ENCODE results near the gene SAA4. TPM values are rescaled to one million over a fixed set of nuclear protein-coding genes. Genes with fewer than 3 reads are reported as not detected.

Gene SAA4, protein sequence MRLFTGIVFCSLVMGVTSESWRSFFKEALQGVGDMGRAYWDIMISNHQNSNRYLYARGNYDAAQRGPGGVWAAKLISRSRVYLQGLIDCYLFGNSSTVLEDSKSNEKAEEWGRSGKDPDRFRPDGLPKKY
- 1,000 to 10,000 TPM in 3 of 6 experiments, 100 to 1,000 TPM in 3; 798 to 1,388 (median 1,016) TPM for total RNA-seq
- long read RNA-seq, transcript SAA4-201 (4 exons, 727 nt) = major isoform, 851 of 868 reads
- long read RNA-seq, partial matches to known transcripts = 1 of 868 reads
- long read RNA-seq, other reads (novel, unspliced or antisense) = 16 of 868 reads

DNA sequence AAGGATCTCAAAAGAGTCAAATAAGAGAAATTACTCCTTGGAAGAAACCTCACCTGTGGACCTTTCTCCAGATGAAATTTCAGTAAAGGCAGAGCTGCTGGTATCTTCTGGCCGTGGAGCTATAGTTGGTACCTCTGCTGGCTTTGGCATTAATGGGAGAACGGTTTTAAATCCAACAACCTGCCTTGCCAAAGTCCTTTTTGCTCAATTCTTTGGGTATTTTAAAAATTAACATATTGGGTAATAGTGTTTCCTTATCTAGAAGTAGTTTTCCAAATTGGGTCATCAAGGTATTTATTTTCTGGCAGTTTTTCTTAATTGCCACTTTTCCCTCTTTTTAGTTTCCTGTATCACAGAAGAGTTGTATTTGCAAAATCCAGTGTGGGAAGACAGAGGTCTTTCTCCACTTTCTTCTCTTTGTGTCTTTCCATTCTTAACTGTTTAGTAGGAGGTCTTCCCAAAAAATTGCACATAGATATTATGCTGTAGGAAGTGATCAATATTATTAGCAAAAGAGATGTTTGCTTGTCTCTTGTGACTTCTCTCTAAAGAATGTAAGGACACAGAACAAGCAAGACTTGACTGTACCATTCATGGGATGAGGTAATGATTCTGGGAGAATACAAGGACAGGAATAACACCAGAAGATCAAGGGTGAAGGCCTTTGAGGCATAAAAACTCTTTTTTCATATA is at the start of gene SAA4:
TSS of gene SAA4 (minus strand) at position 139 of the 693 bp plus-strand sequence. CDS start 876 bp downstream, outside the sequence.
- intact Hi-C loops (cut with DNase I) = no loop called here
- ATAC-seq = peak; percentile 41 to 74 (median 66)
- H3K27me3 ChIP-seq = no peaks in the 10 kb centered on the region
- peaks cover 0 to 65% (median 15%) of the 10 kb centered on the region in 4 donors for H3K4me1 ChIP-seq
- DNase-seq = no peak
- H3K27ac ChIP-seq = peak within 1 kb of the TSS; percentile 17 to 75 (median 75)
- WGBS (ENCODE audit: insufficient coverage, low coverage, low lambda C conversion rate, missing lambda C conversion rate) = 19% methylated on average over 2 of the region's 2 CpGs
- peak within 1 kb of the TSS; percentile 22 to 74 (median 63) for H3K4me3 ChIP-seq
- TF ChIP-seq, protein P1, sequence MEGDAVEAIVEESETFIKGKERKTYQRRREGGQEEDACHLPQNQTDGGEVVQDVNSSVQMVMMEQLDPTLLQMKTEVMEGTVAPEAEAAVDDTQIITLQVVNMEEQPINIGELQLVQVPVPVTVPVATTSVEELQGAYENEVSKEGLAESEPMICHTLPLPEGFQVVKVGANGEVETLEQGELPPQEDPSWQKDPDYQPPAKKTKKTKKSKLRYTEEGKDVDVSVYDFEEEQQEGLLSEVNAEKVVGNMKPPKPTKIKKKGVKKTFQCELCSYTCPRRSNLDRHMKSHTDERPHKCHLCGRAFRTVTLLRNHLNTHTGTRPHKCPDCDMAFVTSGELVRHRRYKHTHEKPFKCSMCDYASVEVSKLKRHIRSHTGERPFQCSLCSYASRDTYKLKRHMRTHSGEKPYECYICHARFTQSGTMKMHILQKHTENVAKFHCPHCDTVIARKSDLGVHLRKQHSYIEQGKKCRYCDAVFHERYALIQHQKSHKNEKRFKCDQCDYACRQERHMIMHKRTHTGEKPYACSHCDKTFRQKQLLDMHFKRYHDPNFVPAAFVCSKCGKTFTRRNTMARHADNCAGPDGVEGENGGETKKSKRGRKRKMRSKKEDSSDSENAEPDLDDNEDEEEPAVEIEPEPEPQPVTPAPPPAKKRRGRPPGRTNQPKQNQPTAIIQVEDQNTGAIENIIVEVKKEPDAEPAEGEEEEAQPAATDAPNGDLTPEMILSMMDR (IDR thresholded peaks at IDR 0.05) = no peak
- TF ChIP-seq POLR2A (IDR thresholded peaks at IDR 0.05) = peak; percentile 92
- H3K36me3 ChIP-seq = no peaks in the 10 kb centered on the region
- H3K9me3 ChIP-seq = no peaks in the 10 kb centered on the region

DNA sequence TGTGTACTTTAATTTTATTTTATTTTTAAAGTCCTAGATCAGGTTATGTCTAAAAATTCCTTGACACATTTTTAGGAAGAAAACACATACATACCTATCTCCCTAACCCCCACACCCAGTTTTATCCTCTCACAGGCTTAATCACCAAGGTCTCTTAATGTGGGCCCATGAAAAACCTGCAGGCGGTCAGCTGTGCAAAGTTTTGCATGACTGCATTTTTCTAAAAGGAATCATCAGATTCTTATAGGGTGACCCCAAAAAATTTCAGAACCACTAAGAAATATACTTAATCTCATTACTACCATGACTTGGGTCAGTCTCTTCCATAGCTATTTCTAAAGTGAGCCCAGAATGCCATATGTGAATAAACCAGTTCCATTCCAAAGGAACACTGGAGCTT is 49.2 kb upstream of the SAA4 start:
- WGBS (ENCODE audit: insufficient coverage, low coverage, low lambda C conversion rate, missing lambda C conversion rate) = 100% methylated on average over 1 of the region's 1 CpG
- peaks cover 0 to 74% (median 51%) of the 10 kb centered on the region in 4 donors for H3K36me3 ChIP-seq

DNA sequence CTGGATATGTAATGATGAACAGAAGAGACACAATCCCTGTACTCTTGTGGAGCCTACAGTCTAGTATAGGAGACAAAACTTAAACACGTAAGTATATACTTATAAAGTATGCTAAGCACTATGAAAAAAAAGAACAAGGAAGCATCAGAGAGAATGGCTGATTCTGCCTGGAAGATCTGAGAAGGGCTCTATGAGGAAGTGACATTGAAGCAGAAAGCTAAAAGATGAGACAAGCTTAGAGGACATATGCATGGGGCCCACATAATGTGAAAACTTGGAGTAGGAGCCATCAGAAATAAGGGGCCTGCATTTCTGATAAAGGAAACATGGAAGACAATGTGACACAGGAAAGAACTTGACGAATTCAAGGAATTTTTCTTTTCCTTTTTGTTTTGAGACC is 46.0 kb upstream of the SAA4 start:
- no peak for DNase-seq
- no peak overlapping the region for H3K4me3 ChIP-seq
- no peak overlapping the region for H3K27ac ChIP-seq
- WGBS (ENCODE audit: insufficient coverage, low coverage, low lambda C conversion rate, missing lambda C conversion rate) = 100% methylated on average over 1 of the region's 2 CpGs
- TF ChIP-seq POLR2A (IDR thresholded peaks at IDR 0.05) = no peak
- TF ChIP-seq, protein P1 (IDR thresholded peaks at IDR 0.05) = no peak
- no peaks in the 10 kb centered on the region for H3K4me1 ChIP-seq
- intact Hi-C loops (cut with DNase I) = no loop called here
- ATAC-seq = peak in 1 of 4 donors; percentile 40
- H3K36me3 ChIP-seq = peaks cover 0 to 73% (median 55%) of the 10 kb centered on the region in 4 donors
- no peaks in the 10 kb centered on the region for H3K27me3 ChIP-seq
- H3K9me3 ChIP-seq = no peaks in the 10 kb centered on the region

More for the DNA sequence above, 49.2 kb upstream of the SAA4 start:
- no peaks in the 10 kb centered on the region for H3K4me1 ChIP-seq
- no peak overlapping the region for H3K27ac ChIP-seq
- intact Hi-C loops (cut with DNase I) = no loop called here
- no peaks in the 10 kb centered on the region for H3K9me3 ChIP-seq
- TF ChIP-seq POLR2A (IDR thresholded peaks at IDR 0.05) = no peak
- TF ChIP-seq, protein P1 (IDR thresholded peaks at IDR 0.05) = no peak
- ATAC-seq (no peak), DNase-seq (no peak)
- H3K4me3 ChIP-seq = no peak overlapping the region
- H3K27me3 ChIP-seq = no peaks in the 10 kb centered on the region

DNA sequence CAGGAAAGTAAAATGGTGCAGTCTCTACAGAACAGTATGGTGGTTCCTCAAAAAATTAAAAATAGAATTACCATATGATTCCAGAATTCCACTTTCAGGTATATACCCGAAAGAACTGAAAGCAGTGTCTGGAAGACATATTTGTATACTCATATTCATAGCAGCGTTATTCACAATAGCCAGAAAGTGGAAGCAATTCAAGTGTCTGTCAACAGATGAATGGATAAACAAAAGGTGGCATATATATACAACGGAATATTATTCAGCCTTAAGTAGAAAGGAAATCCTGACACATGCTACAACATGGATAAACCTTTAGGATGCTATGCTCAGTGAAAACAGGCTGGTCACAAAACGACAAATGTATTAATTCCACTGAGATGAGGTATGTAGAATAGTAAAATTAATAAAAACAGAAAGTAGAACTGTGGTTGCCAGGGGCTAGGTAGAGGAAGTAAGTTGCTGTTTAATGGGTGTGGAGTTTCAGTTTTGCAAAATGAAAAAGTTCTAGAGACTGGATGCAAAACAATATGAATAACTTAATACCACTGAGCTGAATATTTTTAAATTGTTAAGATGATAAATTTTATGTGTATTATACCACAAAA is 43.9 kb upstream of the SAA4 start:
- Histone ChIP-seq H3K9me3 (no peaks in the 10 kb centered on the region), H3K27ac (no peak overlapping the region), H3K36me3 (peaks cover 0 to 53% (median 38%) of the 10 kb centered on the region in 4 donors), H3K4me1 (no peaks in the 10 kb centered on the region), H3K4me3 (no peak overlapping the region), H3K27me3 (no peaks in the 10 kb centered on the region)
- intact Hi-C loops (cut with DNase I) = no loop called here
- WGBS (ENCODE audit: insufficient coverage, low coverage, low lambda C conversion rate, missing lambda C conversion rate) = 88% methylated on average over 4 of the region's 4 CpGs
- no peak for TF ChIP-seq POLR2A (IDR thresholded peaks at IDR 0.05)
- TF ChIP-seq, protein P1 (IDR thresholded peaks at IDR 0.05) = no peak
- DNase-seq (no peak), ATAC-seq (peak in 1 of 4 donors; percentile 36)
